GM12878 (cell line): Measurements from ENCODE around the gene IRF8. TPM values are rescaled to one million over a fixed set of nuclear protein-coding genes. Genes with fewer than 3 reads are reported as not detected.

ENCODE experiments used
- ATAC-seq: fragments of 200-7000 bp; cut with Tn5 transposase; 3 replicates; pipeline ENCODE4 v1.9.1; 2020; ENCODE audit warnings: mild to moderate bottlenecking, moderate library complexity
- BruUV-seq: library from RNA; stranded (reverse); fragments of 400-500 nt; replicated peaks from 2 replicates; lab custom pipeline; 2021; lab: Mats Ljungman, UMichigan
- CTCF ChIA-PET: fragments of 300-600 bp; sonication (Branson Sonifier 250); formaldehyde crosslinking; extraction: SDS; loops from one replicate; lab custom pipeline; 2021; ENCODE audit warnings: inconsistent platforms; lab: Yijun Ruan, JAX
- POLR2A ChIA-PET: fragments of 350-600 bp; formaldehyde crosslinking; extraction: SDS; loops from one replicate; lab custom pipeline; 2021; ENCODE audit warnings: inconsistent platforms; lab: Charles Lee
- RAD21 ChIA-PET: fragments of 300-600 bp; sonication (Branson Sonifier 250); formaldehyde crosslinking; loops from one replicate; lab custom pipeline; 2023; ENCODE audit warnings: antibody characterized with exemption; ENCODE audit not compliant: unreplicated experiment; lab: Charles Lee
- SMC1A ChIA-PET: fragments of 300-600 bp; sonication (Branson Sonifier 250); formaldehyde crosslinking; loops from one replicate; lab custom pipeline; 2023; ENCODE audit not compliant: unreplicated experiment, uncharacterized antibody; lab: Charles Lee
- DNase-seq: peaks from one replicate; pipeline ENCODE4 v3.0.0-alpha.2; 2011; ENCODE audit warnings: low read depth, low spot score
- FAIRE-seq: peaks from 3 replicates; lab custom pipeline; 2011; peaks lifted over from hg19 to GRCh38; lab: Jason Lieb, UNC
- H2AFZ ChIP-seq: 2 replicates; pipeline ENCODE4 v1.6.0; 2011; ENCODE audit warnings: low read depth, low read length, control low read depth; ENCODE audit not compliant: control insufficient read depth
- H3K27ac ChIP-seq: 2 replicates; pipeline ENCODE4 v1.5.1; 2011; ENCODE audit warnings: control low read depth; ENCODE audit not compliant: control insufficient read depth, insufficient read depth
- H3K27me3 ChIP-seq, 2 experiments: replicated peaks in 1 of 2; 2 replicates each; pipeline versions ENCODE4 v1.6.0 to v1.6.1; 2011; ENCODE audit warnings: low read length in 1 of 2; ENCODE audit not compliant: control insufficient read depth in 2 of 2, insufficient read depth in 2 of 2
- H3K36me3 ChIP-seq, 2 experiments: 2 replicates each; pipeline ENCODE4 v1.5.1; 2011; ENCODE audit warnings: low read length in 1 of 2; ENCODE audit not compliant: control insufficient read depth in 2 of 2, insufficient read depth in 2 of 2
- H3K4me1 ChIP-seq: 2 replicates; pipeline ENCODE4 v1.6.1; 2011; ENCODE audit warnings: mild to moderate bottlenecking, low read length, moderate library complexity, mixed read lengths; ENCODE audit not compliant: control insufficient read depth, insufficient read depth
- H3K4me2 ChIP-seq: 2 replicates; pipeline ENCODE4 v1.6.0; 2011; ENCODE audit warnings: control low read depth; ENCODE audit not compliant: control insufficient read depth, insufficient read depth
- H3K4me3 ChIP-seq: fragments of 200-600 bp; sonication (generic); 2 replicates; pipeline ENCODE4 v1.5.1; 2016
- H3K79me2 ChIP-seq: 2 replicates; pipeline ENCODE4 v1.6.0; 2011; ENCODE audit warnings: low read length; ENCODE audit not compliant: control insufficient read depth, insufficient read depth
- H3K9ac ChIP-seq: 2 replicates; pipeline ENCODE4 v1.8.0; 2011; ENCODE audit warnings: low read length, control low read depth, mixed read lengths; ENCODE audit not compliant: control insufficient read depth, insufficient read depth
- H3K9me3 ChIP-seq: replicated peaks from 3 replicates; pipeline ENCODE4 v1.5.1; 2011; ENCODE audit warnings: mild to moderate bottlenecking, low read length; ENCODE audit not compliant: control insufficient read depth, insufficient read depth
- H4K20me1 ChIP-seq: 2 replicates; pipeline ENCODE4 v1.6.0; 2011; ENCODE audit not compliant: control insufficient read depth, insufficient read depth
- ATF2 ChIP-seq: IDR thresholded peaks from 2 replicates; pipeline ENCODE4 v1.6.1; 2012; ENCODE audit warnings: low read length, inconsistent platforms
- POLR2A ChIP-seq: IDR thresholded peaks from 2 replicates; pipeline ENCODE4 v1.6.1; 2011; ENCODE audit warnings: low read depth, mild to moderate bottlenecking, low read length
- POLR2AphosphoS5 ChIP-seq: IDR thresholded peaks from 2 replicates; pipeline ENCODE4 v1.6.1; 2011; ENCODE audit warnings: mild to moderate bottlenecking, low read length, inconsistent platforms
- SIN3A ChIP-seq: IDR thresholded peaks from 2 replicates; pipeline ENCODE4 v1.6.1; 2012; ENCODE audit warnings: low read depth, low read length, improper control_type of control experiment
- WGBS: methylation state at CpG from one replicate; pipeline ENCODE4 v1.1.6; 2016; ENCODE audit warnings: low lambda C conversion rate; ENCODE audit not compliant: insufficient replicate concordance, insufficient coverage; ENCODE audit errors: missing lambda C conversion rate; 5-methylcytosine and 5-hydroxymethylcytosine counted together
- in situ Hi-C: fragments of 300-500 bp; cut with MboI; formaldehyde crosslinking; loops from 9 replicates; pipeline ENCODE4 v1.14.3; 2018; ENCODE audit warnings: mixed read lengths
- intact Hi-C: fragments of 100-400 bp; cut with micrococcal nuclease; formaldehyde crosslinking; loops from one replicate; pipeline ENCODE4 v1.14.2; 2022; ENCODE audit not compliant: unreplicated experiment
- polyA plus RNA-seq, 11 experiments: library from polyadenylated mRNA; depleted of rRNA in 4 of 11; unstranded in 6 of 11; stranded (reverse) in 5 of 11; fragments of >200 nt; fragmentation: Nextera tagmentation in 4 of 11; fragmentation: Illumina TruSeq in 1 of 11; extraction: Ambion mirVana in 4 of 11; extraction: Trizol in 1 of 11; gene quantifications; 1 replicate in 1 of 11; 2 replicates in 10 of 11; pipeline versions ENCODE4 v1.2.1 to v1.2.3, GENCODE V29; 2011 to 2016; ENCODE audit warnings: inconsistent platforms in 2 of 11, missing spikeins in 2 of 11, low read depth in 1 of 11
- total RNA-seq, 4 experiments: library from RNA; depleted of rRNA in 3 of 4; stranded (reverse); fragments of >200 nt in 3 of 4; fragmentation: Illumina TruSeq in 1 of 4; extraction: Trizol in 1 of 4; gene quantifications; 2 replicates each; pipeline versions ENCODE4 v1.2.1 to v1.2.3, GENCODE V29; 2013 to 2021

IRF8 gene
- total and polyA plus RNA-seq, 10 of the 15 experiments (the other 5 are each of a cell fraction or from before 2014, with no cell fraction given) = 17.1 to 237 (median 172) TPM

DNA sequence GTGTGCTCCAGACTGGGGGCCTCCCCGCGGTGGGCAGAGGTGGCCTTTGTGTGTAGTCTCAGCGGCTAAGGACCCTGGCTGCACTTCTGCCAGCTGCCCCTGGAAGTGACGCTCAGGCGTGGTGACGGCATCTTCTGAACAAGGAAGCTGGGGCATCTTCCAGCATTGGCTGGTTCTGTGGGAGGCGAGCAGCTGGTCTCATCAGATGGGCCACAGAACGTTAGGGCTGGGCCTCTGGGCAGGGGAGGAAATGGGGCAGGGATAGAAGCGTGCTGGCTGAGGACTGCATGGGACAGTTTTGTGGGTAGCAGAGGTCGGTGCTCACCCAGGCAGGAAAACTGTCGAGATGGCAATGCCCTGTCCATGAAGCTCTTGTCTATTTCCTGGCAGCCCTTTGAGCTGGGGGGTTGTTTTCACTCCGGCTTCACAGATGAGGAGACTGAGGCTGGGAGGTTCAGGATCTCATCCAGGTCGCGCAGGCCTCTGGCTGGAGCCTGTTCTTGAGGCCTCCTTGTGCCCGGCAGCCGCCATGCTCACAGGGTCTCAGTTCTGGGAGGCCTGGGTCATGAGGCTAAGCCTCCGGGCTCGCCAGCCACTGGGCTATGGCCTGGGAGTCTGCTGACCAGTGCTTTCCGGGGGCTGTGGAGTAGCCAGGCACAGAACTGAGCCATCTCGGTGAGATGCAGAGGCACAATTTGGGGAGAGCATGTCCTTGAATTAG is 16.3 kb downstream of the IRF8 start:
- no peak for ATAC-seq
- SMC1A ChIA-PET = interaction anchor here (0.8 to 7.0 kb wide), 6 partner anchors 12 to 95 kb away, joined by 3 to 44 read pairs (median 4); no protein-coding TSS in a partner anchor
- Histone ChIP-seq H4K20me1 (peaks cover 7% of the 10 kb centered on the region; the same call in 1 of the 2 replicates), H3K27ac (no peak overlapping the region), H3K4me1 (peaks cover 67% of the 10 kb centered on the region), H3K36me3 (peaks cover 66 to 76% of the 10 kb centered on the region in 2 experiments), H3K9me3 (no peaks in the 10 kb centered on the region), H3K9ac (no peak overlapping the region), H3K79me2 (peaks cover 61% of the 10 kb centered on the region), H3K27me3 (no peaks in the 10 kb centered on the region), H3K4me2 (peak overlapping the region; percentile 4), H3K4me3 (no peak overlapping the region), H2AFZ (no peak overlapping the region)
- 83% methylated on average over 20 of the region's 20 CpGs for WGBS
- intact Hi-C loops = no loop called here
- no TSS peak for BruUV-seq
- no peak for DNase-seq
- in situ Hi-C loops = no loop called here
- POLR2A ChIA-PET = interaction anchor here (1.1 to 1.7 kb wide), 4 partner anchors 9 to 72 kb away, joined by 4 to 9 read pairs (median 4); no protein-coding TSS in a partner anchor
- RAD21 ChIA-PET = interaction anchor here (1.4 to 3.0 kb wide), 5 partner anchors 9 to 94 kb away, joined by 4 to 19 read pairs (median 6); partner anchors contain the start of gene IRF8
- CTCF ChIA-PET = interaction anchor here (1.9 to 3.6 kb wide), 2 partner anchors 73 to 101 kb away, joined by 5 to 17 read pairs; no protein-coding TSS in a partner anchor
- FAIRE-seq = no peak
- no peak for TF ChIP-seq SIN3A
- TF ChIP-seq ATF2 = 0 out of 2 replicates have a peak, but pooled peaks have one; percentile 12
- peak; percentile 21; the same call in 1 of the 2 replicates for TF ChIP-seq POLR2AphosphoS5
- TF ChIP-seq POLR2A = peak; percentile 67
